A549 (cell line): ENCODE results near the gene CYFIP2.

Experiments used
- CEBPB ChIP-seq, 2 experiments: fragments of >200 bp in 1 of 2; sonication (Bioruptor Twin) in 1 of 2; formaldehyde crosslinking in 1 of 2; IDR thresholded peaks; 2 replicates each; pipeline ENCODE4 v1.6.1; 2012 to 2016
- EP300 ChIP-seq, 2 experiments: fragments of >200 bp; sonication (Bioruptor Twin); formaldehyde crosslinking; IDR thresholded peaks; 2 replicates in 1 of 2; 3 replicates in 1 of 2; pipeline ENCODE4 v1.6.1; 2016 to 2017
- POLR2A ChIP-seq: IDR thresholded peaks from 2 replicates; pipeline ENCODE4 v1.6.1; 2012; ENCODE audit warnings: mild to moderate bottlenecking, low read length
- TF ChIP-seq, protein P1 (sequence below): fragments of >200 bp; sonication (Bioruptor Twin); formaldehyde crosslinking; IDR thresholded peaks from 3 replicates; pipeline ENCODE4 v1.5.1; 2016

- TF ChIP-seq, protein P1, sequence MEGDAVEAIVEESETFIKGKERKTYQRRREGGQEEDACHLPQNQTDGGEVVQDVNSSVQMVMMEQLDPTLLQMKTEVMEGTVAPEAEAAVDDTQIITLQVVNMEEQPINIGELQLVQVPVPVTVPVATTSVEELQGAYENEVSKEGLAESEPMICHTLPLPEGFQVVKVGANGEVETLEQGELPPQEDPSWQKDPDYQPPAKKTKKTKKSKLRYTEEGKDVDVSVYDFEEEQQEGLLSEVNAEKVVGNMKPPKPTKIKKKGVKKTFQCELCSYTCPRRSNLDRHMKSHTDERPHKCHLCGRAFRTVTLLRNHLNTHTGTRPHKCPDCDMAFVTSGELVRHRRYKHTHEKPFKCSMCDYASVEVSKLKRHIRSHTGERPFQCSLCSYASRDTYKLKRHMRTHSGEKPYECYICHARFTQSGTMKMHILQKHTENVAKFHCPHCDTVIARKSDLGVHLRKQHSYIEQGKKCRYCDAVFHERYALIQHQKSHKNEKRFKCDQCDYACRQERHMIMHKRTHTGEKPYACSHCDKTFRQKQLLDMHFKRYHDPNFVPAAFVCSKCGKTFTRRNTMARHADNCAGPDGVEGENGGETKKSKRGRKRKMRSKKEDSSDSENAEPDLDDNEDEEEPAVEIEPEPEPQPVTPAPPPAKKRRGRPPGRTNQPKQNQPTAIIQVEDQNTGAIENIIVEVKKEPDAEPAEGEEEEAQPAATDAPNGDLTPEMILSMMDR: no peak
- TF ChIP-seq EP300 (IDR thresholded peaks at IDR 0.05): no peak
- TF ChIP-seq CEBPB (IDR thresholded peaks at IDR 0.05): no peak
- TF ChIP-seq POLR2A: no peak
These were observed 132.4 kb downstream of the CYFIP2 start for GRCh38 chr5:157398305-157398704.
